HUES64 (cell line): ENCODE measurements around the gene INO80.

ENCODE experiments used
- H3K27ac ChIP-seq: 2 replicates; pipeline ENCODE4 v1.7.0; 2013; ENCODE audit warnings: low read depth, low read length, inconsistent platforms
- H3K27me3 ChIP-seq: 2 replicates; pipeline ENCODE4 v1.6.1; 2013; ENCODE audit warnings: mild to moderate bottlenecking, low read length; ENCODE audit not compliant: insufficient read depth
- H3K36me3 ChIP-seq: 2 replicates; pipeline ENCODE4 v1.6.1; 2013; ENCODE audit warnings: mild to moderate bottlenecking, low read length; ENCODE audit not compliant: insufficient read depth
- H3K4me1 ChIP-seq: 2 replicates; pipeline ENCODE4 v1.6.1; 2013; ENCODE audit warnings: mild to moderate bottlenecking, low read length, moderate library complexity; ENCODE audit not compliant: insufficient read depth
- H3K4me3 ChIP-seq: 2 replicates; pipeline ENCODE4 v1.5.1; 2013; ENCODE audit warnings: mild to moderate bottlenecking, low read length, moderate library complexity
- H3K9ac ChIP-seq: 2 replicates; pipeline ENCODE4 v1.6.1; 2013; ENCODE audit warnings: mild to moderate bottlenecking, low read depth, low read length
- H3K9me3 ChIP-seq: 2 replicates; pipeline ENCODE4 v1.6.1; 2013; ENCODE audit warnings: low read depth, low read length; ENCODE audit not compliant: insufficient read depth
- WGBS: fragments of 150-250, 120-280 bp; methylation state at CpG from one replicate; pipeline ENCODE4 v1.1.7; 2013; ENCODE audit warnings: missing lambda C conversion rate; 5-methylcytosine and 5-hydroxymethylcytosine counted together

Gene INO80

GRCh38 chr15:40934457-40934856, 181.6 kb downstream of the INO80 start:
- Histone ChIP-seq H3K9ac (no peak overlapping the region), H3K4me1 (peaks cover 11% of the 10 kb centered on the region; the same call in 1 of the 2 replicates), H3K27me3 (peaks cover 62% of the 10 kb centered on the region), H3K9me3 (no peaks in the 10 kb centered on the region), H3K36me3 (no peaks in the 10 kb centered on the region), H3K27ac (no peak overlapping the region), H3K4me3 (no peak overlapping the region)
- 90% methylated on average over 6 of the region's 6 CpGs for WGBS

DNA sequence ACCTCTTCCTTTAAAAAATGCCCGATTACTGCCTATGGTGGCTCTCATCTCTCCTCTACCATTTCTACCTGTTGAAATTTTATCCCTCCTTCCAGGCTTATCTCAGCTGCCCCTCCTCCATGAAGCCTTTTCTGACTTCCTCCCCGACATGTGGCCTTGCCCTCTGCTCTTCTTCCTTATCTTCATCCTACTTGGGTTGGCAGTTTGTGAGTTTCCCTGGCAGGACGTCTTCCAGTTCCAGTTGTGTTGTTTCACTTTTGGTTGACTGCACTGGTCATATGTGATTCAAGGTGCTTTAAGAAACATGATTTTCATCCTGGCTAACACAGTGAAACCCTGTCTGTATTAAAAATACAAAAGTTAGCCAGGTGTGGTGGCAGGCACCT, 182.6 kb downstream of the INO80 start:
- H3K4me3 ChIP-seq, result no peak overlapping the region
- no peak overlapping the region for H3K9ac ChIP-seq
- H3K27me3 ChIP-seq, result peaks cover 72% of the 10 kb centered on the region
- no peaks in the 10 kb centered on the region for H3K36me3 ChIP-seq
- no peak overlapping the region for H3K27ac ChIP-seq
- 87% methylated on average over 3 of the region's 3 CpGs for WGBS
- peaks cover 11% of the 10 kb centered on the region; the same call in 1 of the 2 replicates for H3K4me1 ChIP-seq
- no peaks in the 10 kb centered on the region for H3K9me3 ChIP-seq

DNA sequence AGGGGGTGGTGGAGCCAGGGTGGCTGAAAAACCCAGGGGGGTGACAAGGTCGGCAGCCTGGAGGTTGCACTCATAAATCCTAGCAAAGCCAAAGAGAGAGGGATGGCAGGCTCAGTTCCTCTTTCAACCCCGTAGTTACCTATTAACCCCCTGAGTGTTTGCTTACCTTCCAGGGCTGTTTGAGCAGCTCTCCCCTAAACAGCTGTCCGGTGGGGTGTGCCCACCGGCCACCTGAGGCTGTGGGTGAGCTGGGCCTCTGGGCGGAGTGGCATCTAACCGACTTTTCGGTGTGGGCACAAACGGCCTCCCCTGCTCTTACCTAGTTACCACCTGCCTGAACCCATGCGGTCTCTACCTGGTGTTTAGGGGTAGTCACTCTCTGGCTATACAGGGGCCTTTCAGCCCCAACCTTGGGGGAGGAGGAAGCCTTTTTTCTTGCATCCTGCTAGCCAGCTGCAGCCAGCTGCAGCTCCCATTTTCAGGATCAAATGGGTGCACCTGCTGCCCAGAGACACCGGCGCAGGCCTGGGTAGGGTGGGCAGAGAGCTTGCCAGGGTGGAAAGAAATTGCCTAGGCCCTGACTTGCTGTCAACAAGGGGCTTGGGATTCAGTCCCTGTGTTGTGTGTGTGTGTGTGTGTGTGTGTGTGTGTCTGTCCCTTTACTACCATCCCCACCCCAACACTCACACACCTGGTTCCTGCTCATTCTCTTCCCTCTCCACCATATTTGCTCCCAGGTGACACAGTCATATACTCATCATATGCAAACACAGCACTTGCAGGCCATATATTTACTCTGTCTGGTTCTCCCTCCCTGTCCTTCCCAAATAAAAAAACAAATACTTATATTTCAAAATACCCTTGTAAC, 183.2 kb downstream of the INO80 start:
- 82% methylated on average over 10 of the region's 11 CpGs for WGBS
- Histone ChIP-seq H3K4me1 (peaks cover 11% of the 10 kb centered on the region; the same call in 1 of the 2 replicates), H3K36me3 (no peaks in the 10 kb centered on the region), H3K27ac (no peak overlapping the region), H3K9me3 (no peaks in the 10 kb centered on the region), H3K4me3 (no peak overlapping the region), H3K27me3 (peaks cover 78% of the 10 kb centered on the region), H3K9ac (no peak overlapping the region)

DNA sequence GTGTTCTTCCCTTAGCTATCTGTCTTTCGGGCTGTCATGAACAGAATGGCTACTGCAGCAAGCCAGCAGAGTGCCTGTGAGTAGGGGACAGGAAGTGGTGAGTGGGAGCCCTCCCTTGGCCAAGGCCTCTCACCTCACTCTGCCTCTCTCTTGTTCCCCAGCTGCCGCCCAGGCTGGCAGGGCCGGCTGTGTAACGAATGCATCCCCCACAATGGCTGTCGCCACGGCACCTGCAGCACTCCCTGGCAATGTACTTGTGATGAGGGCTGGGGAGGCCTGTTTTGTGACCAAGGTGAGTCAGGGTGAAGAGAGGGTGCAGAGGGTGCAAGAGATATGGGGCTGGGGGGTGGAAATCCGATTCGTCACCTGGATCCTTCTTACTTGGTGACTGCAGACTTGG, 183.9 kb downstream of the INO80 start:
- 67% methylated on average over 7 of the region's 8 CpGs for WGBS
- no peak overlapping the region for H3K27ac ChIP-seq
- no peak overlapping the region for H3K4me3 ChIP-seq
- H3K36me3 ChIP-seq, result no peaks in the 10 kb centered on the region
- H3K9me3 ChIP-seq, result no peaks in the 10 kb centered on the region
- H3K9ac ChIP-seq, result no peak overlapping the region
- H3K27me3 ChIP-seq, result peaks cover 85% of the 10 kb centered on the region
- peaks cover 13% of the 10 kb centered on the region; the same call in 1 of the 2 replicates for H3K4me1 ChIP-seq

DNA sequence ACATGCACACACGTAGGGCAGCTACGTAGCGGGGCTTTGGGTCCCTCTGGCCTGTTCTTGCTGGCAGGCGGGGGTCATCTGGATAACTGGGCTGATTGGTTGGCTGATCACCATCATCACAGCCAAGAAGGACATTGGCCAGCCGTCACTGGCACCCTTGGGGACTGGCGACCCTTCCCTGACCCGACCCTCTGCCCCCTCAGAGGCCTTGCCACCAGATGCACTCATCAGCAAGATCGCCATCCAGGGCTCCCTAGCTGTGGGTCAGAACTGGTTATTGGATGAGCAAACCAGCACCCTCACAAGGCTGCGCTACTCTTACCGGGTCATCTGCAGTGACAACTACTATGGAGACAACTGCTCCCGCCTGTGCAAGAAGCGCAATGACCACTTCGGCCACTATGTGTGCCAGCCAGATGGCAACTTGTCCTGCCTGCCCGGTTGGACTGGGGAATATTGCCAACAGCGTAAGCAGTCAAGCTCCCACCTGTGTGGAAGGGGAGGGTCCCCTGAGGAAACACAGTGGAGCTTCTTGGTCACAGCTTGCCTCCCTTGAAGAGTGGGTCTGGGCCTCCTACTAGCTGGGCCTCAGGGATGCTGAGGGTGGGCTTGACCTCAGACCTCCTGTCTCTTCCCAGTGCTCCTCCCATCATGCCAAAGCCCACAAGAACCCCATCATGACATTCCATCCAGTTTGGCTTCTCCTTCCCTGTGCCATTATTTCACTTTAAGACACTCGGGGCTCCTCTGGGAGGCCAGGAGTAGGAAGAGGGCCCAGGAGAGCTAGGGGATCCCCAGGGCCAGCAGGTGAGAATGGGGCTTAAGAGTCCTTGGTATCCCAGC, 184.6 kb downstream of the INO80 start:
- Histone ChIP-seq H3K4me1 (peaks cover 19% of the 10 kb centered on the region), H3K27me3 (peaks cover 92% of the 10 kb centered on the region), H3K27ac (no peak overlapping the region), H3K36me3 (no peaks in the 10 kb centered on the region), H3K9ac (no peak overlapping the region), H3K9me3 (no peaks in the 10 kb centered on the region), H3K4me3 (no peak overlapping the region)
- 81% methylated on average over 16 of the region's 16 CpGs for WGBS

- no peak overlapping the region for H3K27ac ChIP-seq
These were observed 185.4 kb downstream of the INO80 start for GRCh38 chr15:40930430-40931299.

GRCh38 chr15:40929660-40930429, 186.2 kb downstream of the INO80 start:
- WGBS, result 1% methylated on average over 56 of the region's 56 CpGs
- H3K4me3 ChIP-seq, result peak overlapping the region; percentile 50
- H3K27me3 ChIP-seq, result peaks cover 95% of the 10 kb centered on the region
- no peak overlapping the region for H3K27ac ChIP-seq
- H3K9me3 ChIP-seq, result no peaks in the 10 kb centered on the region
- peaks cover 22% of the 10 kb centered on the region for H3K4me1 ChIP-seq
- H3K36me3 ChIP-seq, result no peaks in the 10 kb centered on the region
- H3K9ac ChIP-seq, result no peak overlapping the region

More at GRCh38 chr15:40930430-40931299, 185.4 kb downstream of the INO80 start:
- Histone ChIP-seq H3K9me3 (no peaks in the 10 kb centered on the region), H3K27me3 (peaks cover 95% of the 10 kb centered on the region), H3K4me1 (peaks cover 22% of the 10 kb centered on the region), H3K4me3 (peak overlapping the region; percentile 50), H3K36me3 (no peaks in the 10 kb centered on the region), H3K9ac (no peak overlapping the region)
- WGBS, result 2% methylated on average over 46 of the region's 46 CpGs
